Amniotic stem cell (primary cell): Measurements from ENCODE around the gene MLKL.

Source experiments
- DNase-seq: peaks from one replicate; lab custom pipeline; 2025; lab: John Stamatoyannopoulos, UW

Gene MLKL

DNA sequence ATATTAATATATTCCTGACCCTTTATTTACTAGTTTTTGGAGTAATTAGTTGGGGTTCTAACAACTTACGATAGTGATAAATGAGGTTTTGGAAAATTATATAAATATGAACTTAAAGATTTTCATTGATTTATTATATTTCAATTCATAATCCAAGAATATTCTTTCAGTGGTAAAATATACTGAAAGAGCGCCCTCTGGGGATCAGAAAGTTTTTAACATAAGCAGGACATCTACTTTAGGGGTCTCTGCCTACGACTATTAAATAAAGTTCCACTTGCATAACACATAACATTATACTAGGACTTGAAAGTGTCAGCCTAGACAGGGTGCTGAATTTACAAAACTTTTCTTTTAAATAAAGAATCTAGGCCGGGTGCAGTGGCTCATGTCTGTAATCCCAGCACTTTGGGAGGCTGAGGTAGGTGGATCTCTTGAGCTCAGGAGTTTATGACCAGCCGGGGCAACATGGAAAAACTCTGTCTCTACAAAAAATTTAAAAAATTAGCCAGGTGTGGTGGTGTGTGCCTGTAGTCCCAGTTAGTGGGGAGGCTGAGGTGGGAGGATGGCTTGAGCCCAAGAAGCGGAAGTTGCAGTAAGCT, 49.6 kb downstream of the MLKL start:
- DNase-seq, result no peak

DNA sequence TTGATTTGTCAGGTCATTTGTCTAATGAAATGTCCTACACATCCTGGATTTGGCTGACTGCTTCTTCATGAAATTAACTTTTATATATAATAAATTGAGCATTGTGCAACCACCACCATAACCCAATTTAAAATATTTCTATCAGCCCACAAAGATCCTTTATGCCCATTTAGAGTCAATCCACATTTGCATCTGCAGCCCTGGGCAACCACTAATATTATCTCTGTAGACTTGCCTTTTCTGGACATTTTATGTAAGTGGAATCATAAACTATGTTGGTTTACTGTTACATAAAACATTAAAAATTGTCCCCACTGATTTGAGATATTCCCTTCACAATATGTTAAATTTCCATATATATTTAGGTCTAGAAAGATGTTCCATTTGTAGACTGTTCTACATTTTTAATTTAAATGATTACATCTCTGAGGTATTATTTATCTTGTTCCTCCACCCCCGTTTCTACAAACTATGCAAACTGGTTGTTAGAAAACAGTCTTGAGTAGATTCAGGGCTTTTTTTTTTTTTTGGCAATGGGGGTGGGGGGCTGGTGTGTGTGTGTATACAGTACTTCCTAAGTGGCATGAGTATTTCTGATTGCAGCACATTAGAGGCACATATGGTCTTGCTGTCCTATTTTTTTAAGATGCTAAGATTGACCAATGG, 50.7 kb downstream of the MLKL start:
- no peak for DNase-seq

DNA sequence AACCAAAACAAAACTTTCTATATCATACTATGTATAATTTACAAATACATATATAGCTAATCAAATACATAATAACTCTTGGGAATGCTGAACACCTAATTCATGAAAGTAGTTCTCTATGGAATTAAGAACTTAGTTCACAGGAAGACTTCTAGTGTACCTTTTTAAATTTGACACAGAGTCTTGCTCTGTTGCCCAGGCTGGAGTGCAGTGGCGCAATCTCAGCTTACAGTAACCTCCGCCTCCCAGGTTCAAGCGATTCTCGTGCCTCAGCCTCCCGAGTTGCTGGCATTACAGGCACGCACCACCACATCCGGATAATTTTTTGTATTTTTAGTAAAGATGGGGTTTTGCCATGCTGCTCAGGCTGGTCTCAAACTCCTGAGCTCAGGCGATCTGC, 58.7 kb downstream of the MLKL start:
- DNase-seq, result no peak

DNA sequence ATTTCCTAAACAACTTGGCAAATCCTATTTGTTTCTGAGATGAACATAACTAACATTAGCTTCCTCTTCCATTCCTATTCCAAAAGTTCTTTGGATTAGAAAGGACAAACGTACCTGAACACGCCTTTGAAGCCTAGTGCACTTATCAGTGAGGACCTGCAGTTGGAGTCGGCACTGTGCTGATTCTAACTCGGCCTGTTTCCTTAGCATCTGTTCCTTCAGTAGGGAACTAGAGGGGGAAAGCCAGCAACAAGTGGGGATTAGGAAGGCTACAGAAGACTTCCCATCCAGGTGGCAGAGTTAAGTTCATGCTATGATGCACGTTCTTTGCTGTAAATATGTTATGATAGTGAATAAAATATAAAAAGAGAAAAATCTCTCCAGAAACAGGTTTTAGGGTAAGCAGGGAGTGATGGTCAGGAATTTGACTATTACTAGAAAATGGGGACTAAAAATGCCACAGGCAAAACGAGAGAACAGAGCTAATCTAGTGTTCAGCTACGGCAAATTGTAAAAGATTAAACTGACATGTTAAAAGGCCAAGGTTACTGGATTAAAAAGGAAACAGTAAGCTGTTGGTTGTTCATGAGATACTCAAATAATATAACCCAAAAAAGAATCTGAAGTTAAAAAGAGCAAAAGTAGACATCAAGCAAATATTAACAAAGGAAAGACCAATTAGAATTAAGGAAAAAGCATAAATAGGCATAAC, 62.8 kb downstream of the MLKL start:
- no peak for DNase-seq

DNA sequence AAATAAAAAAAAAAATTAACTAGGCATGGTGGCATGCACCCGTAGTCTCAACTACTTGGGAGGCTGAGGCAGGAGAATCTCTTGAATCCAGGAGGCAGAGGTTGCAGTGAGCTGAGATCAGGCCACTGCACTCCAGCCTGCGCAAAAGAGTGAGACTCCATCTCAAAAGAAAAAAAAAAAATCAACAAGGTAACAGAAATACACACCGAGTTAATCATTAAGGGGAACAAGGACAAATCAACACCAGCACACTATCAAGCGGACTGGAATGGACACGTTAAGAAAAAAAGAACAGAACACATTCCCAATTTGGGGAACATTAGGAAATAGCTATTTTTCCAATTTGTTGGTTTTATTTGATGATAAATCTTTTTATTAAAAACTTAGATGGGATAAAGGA, 65.4 kb downstream of the MLKL start:
- no peak for DNase-seq

DNA sequence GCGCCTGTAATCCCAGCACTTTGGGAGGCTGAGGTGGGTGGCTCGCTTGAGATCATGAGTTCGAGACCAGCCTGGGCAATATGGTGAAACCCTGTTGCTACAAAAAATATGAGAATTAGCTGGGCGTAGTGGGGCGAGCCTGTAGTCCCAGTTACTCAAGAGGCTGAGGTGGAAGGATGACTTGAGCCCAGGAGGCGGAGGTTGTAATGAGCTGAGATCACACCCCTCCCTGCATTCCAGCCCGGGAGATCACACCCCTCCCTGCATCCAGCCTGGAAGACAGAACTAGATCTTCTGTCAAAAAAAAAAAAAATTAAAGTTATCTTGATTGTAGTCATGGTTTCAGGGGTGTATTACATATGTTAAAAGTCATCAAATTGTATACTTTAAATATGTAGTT, 67.0 kb downstream of the MLKL start:
- DNase-seq, result no peak

DNA sequence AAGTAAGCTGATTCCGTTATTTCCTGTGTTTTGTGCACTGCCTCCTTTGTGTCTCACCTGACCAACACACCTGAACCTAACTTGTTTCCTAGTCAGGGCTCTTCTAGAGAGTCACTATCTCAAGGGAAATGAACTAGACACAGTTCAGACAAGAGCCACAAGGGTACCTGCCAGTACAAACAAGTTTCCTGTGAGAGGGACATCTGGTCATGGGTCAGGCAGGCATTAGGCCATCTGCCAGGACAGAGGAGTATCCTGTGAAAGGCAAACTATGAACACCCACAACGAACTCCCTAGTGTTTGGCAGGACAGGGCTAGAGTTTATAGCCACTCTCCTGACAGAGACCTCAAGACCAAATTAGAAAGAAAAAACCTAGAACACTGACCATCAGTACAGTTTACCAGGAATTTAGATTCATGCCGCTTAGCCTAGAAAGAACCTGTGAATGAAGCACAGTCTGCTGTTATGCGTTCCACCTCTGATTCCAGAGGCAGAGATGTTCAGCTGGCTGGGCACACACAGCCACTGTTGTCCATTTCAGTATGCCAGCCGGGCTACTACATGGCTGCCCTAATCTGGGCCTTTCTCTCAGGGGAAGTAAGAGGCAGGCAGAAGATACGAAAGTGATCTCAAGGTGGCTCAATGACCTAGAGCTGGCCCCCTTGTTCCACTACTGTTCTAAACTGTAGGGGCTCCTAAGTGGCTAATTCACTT, 73.0 kb downstream of the MLKL start:
- DNase-seq, result no peak

DNA sequence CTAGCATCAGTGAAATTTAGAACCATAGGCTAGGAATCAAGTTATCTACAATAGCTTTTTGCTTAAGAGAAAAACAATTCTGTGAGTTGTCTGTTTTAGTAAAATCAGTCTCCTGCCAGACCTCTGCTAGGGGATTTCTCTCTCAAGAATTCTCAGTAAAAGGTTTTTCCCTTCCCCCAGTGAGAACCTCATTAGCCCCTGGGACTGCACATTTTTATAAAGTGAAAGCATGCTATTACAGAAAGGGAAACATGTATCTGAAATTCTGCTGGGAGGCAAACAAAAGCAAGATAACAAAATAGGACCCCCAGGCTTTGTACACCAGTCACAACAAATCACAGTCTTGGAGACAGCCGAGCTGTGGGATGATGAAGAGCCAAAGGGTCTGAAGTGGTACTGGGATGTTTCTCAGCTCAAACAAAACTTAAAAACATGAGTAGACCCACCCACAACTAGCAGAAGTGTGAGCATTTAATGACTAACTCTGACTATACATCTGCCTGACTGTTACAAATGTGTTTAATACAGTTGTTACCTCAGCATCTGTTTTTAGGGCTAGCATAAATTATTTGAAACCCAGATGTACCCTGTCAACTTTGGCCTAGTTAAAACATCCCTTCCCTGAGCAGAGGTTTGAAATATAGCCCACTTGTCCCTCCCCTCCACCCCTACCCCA, 73.8 kb downstream of the MLKL start:
- DNase-seq, result no peak

DNA sequence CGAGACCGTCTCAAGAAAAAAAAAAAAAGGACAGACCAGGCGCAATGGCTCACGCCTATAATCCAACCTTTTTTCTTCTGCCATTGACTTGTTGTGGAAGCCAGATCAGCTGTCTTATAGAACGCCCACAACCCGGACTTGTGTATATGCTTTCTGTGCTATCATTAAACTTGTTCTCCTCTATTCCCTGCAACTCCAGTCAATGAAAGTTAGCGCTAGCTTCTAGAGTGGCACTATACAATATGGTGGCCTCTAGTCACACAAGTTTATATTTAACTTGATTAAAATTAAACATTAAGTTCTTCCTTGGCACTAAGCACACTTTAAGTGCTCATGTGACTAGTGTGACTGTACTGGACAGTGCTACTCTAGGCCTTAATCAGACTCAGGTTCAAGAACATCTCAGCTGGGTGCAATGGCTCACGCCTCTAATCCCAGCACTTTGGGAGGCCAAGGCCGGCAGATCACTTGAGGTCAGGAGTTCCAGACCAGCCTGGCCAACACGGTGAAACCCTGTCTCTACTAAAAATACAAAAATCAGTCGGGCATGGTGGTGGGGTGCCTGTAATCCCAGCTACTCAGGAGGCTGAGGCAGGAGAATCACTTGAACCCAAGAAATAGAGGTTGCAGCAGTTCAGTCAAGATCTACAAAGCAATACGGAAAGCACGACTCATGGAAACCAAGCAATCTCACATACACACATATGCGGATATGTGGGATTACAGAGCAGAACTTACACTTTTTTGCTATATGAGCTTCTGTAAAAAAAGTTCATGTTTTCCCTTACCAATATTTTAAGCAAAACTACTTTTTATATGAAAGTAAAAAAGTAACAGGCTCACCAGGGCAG, 74.9 kb downstream of the MLKL start:
- DNase-seq, result no peak

DNA sequence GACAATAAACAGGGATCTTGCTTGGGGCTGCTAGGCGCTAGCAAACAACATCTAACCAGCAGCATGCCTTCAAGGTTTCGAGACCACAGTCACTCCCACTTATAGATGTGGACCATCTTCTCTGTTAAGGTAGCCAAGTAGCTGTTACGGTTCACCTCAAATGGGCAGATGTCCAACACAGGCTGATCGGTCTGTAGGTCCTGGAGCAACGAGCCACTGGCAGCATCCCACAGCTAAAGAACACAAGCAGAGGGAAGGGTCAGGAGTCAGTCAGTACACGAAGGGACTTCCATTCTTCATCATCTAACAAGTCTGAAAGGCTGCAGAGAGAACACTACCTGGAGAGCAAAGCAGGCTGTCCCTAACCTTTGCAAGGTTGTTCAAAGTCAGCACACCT, 76.8 kb downstream of the MLKL start:
- DNase-seq, result no peak

DNA sequence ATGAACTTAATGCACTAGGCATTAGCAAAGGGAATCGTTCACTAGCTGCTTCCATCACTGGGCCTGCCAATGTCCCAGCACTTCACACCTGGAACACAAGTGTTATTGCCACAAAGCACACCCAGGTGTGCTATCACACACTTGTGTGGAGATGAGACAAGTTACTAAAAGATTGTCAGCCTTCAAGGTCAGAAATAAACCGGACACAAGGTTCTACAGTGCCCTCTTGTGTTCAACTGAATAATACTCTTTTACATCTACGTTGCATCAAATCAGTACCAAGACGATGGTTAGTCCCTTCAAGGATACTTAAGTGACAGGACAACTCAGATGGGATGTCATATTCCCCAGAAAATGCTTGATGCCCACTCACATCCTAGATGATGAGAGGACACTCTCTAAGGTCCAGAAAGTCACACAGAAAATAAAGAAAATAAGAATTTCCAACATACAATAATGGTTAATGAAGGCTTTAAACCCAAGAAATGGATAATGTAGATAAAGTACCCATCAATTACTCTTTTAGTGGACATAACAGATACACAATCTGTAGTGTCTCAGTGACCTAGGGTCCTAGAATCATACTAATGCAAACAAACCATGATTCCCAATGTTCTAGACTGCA, 77.3 kb downstream of the MLKL start:
- peak; percentile 37 for DNase-seq

DNA sequence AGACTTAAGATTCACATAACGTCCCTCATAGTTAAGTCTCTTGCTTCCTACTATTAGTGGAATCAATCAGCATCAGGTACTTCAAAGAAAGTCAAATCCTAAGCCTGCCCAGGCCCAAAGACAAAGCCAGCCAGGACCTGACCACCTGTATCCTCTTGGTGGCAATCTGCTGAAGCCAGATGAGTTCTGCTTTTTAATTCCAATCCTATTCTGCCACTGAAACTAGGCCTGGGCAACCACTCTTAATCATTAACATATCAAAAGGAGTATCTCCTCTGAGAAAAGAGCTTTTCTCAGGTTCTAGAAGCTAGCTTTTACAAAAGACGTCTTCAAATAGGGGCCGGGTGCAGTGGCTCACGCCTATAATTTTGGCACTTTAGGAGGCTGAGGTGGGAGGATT, 78.7 kb downstream of the MLKL start:
- DNase-seq, result no peak
